GM23248 (cell line): ENCODE measurements around the gene INPPL1. TPM values are rescaled to one million over a fixed set of nuclear protein-coding genes. Genes with fewer than 3 reads are reported as not detected.

Experiments used
- DNase-seq: peaks from one replicate; pipeline ENCODE4 v3.0.0-alpha.2; 2015
- H2AFZ ChIP-seq: fragments of 200-600 bp; sonication (generic); 2 replicates; pipeline ENCODE4 v1.6.1; 2016; ENCODE audit warnings: antibody characterized with exemption
- H3F3A ChIP-seq: fragments of 200-600 bp; sonication (generic); 2 replicates; pipeline ENCODE4 v1.6.1; 2016; ENCODE audit warnings: mild to moderate bottlenecking, antibody characterized with exemption, mixed run types; ENCODE audit not compliant: insufficient read depth
- H3K27ac ChIP-seq: fragments of 200-600 bp; sonication (generic); 2 replicates; pipeline ENCODE4 v1.5.1; 2016; ENCODE audit warnings: mild to moderate bottlenecking
- H3K27me3 ChIP-seq: fragments of 200-600 bp; sonication (generic); replicated peaks from 2 replicates; pipeline ENCODE4 v1.6.1; 2016; ENCODE audit warnings: mild to moderate bottlenecking; ENCODE audit not compliant: insufficient read depth
- H3K36me3 ChIP-seq: fragments of 200-600 bp; sonication (generic); 2 replicates; pipeline ENCODE4 v1.6.1; 2016; ENCODE audit warnings: low read depth, mild to moderate bottlenecking
- H3K4me1 ChIP-seq: fragments of 200-600 bp; sonication (generic); 2 replicates; pipeline ENCODE4 v1.6.1; 2016; ENCODE audit warnings: mild to moderate bottlenecking; ENCODE audit not compliant: insufficient read depth
- H3K4me2 ChIP-seq: fragments of 200-600 bp; sonication (generic); one replicate; pipeline ENCODE4 v1.6.1; 2016; ENCODE audit warnings: mild to moderate bottlenecking; ENCODE audit not compliant: unreplicated experiment
- H3K4me3 ChIP-seq: fragments of 200-600 bp; sonication (generic); 2 replicates; pipeline ENCODE4 v1.5.1; 2016; ENCODE audit warnings: mild to moderate bottlenecking
- H3K79me2 ChIP-seq: fragments of 200-600 bp; sonication (generic); 2 replicates; pipeline ENCODE4 v1.6.1; 2016; ENCODE audit warnings: mild to moderate bottlenecking; ENCODE audit not compliant: insufficient read depth
- H3K9ac ChIP-seq: fragments of 200-600 bp; sonication (generic); 2 replicates; pipeline ENCODE4 v1.6.1; 2016; ENCODE audit warnings: mild to moderate bottlenecking
- H3K9me2 ChIP-seq: fragments of 200-600 bp; sonication (generic); 2 replicates; pipeline ENCODE4 v1.6.1; 2016; ENCODE audit warnings: mixed run types, mild to moderate bottlenecking, moderate library complexity; ENCODE audit not compliant: insufficient read depth
- H3K9me3 ChIP-seq: fragments of 200-600 bp; sonication (generic); one replicate; pipeline ENCODE4 v1.6.1; 2017; ENCODE audit warnings: low read depth
- H4K20me1 ChIP-seq: fragments of 200-600 bp; sonication (generic); 2 replicates; pipeline ENCODE4 v1.6.0; 2016; ENCODE audit not compliant: insufficient read depth
- EZH2 ChIP-seq: fragments of 200-600 bp; sonication (generic); IDR thresholded peaks from 2 replicates; pipeline ENCODE4 v1.6.1; 2018; ENCODE audit warnings: antibody characterized with exemption, mild to moderate bottlenecking; ENCODE audit not compliant: insufficient read depth, poor library complexity, severe bottlenecking
- EZH2phosphoT487 ChIP-seq: fragments of 200-600 bp; sonication (generic); IDR thresholded peaks from 2 replicates; pipeline ENCODE4 v1.6.1; 2018; ENCODE audit warnings: antibody characterized with exemption, moderate library complexity, mild to moderate bottlenecking, low read depth; ENCODE audit not compliant: insufficient read depth
- WGBS, 2 experiments: methylation state at CpG; one replicate each; pipeline ENCODE4 v1.1.6; 2015 to 2017; ENCODE audit warnings: low lambda C conversion rate in 2 of 2, low coverage in 1 of 2; ENCODE audit errors: missing lambda C conversion rate in 2 of 2; 5-methylcytosine and 5-hydroxymethylcytosine counted together
- in situ Hi-C: fragments of 300-500 bp; cut with MboI; formaldehyde crosslinking; loops from 2 replicates; pipeline ENCODE4 v1.15.0; 2020
- polyA plus RNA-seq: library from polyadenylated mRNA; unstranded; fragments of >200 nt; fragmentation: Nextera tagmentation; extraction: Ambion mirVana; gene quantifications from 2 replicates; pipeline ENCODE4 v1.2.1, GENCODE V29; 2016
- total RNA-seq: library from RNA; depleted of rRNA; stranded (reverse); fragments of >200 nt; shearing (Covaris generic); gene quantifications from 2 replicates; pipeline ENCODE4 v1.2.3, GENCODE V29; 2014

INPPL1 gene
- total and polyA plus RNA-seq, 2 experiments from 2014 or later: 28.4 to 68.0 TPM

DNA sequence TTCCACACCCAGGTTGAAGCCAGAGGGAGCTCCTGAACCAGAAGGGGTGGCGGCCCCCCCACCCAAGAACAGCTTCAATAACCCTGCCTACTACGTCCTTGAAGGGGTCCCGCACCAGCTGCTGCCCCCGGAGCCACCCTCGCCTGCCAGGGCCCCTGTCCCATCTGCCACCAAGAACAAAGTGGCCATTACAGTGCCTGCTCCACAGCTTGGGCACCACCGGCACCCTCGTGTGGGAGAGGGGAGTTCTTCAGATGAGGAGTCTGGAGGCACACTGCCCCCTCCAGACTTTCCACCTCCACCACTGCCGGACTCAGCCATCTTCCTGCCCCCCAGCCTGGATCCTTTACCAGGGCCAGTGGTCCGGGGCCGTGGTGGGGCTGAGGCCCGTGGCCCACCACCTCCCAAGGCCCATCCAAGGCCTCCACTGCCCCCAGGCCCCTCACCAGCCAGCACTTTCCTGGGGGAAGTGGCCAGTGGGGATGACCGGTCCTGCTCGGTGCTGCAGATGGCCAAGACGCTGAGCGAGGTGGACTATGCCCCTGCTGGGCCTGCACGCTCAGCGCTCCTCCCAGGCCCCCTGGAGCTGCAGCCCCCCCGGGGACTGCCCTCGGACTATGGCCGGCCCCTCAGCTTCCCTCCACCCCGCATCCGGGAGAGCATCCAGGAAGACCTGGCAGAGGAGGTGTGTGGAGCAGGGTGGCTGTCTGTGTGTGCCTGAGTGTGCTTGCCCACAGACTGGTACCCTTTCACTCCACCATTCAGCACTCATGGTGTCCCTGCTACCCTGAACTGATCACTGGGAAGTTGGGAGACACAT, 12.8 kb downstream of the INPPL1 start:
- no peak overlapping the region for H3K4me2 ChIP-seq
- H2AFZ ChIP-seq: no peak overlapping the region
- no peaks in the 10 kb centered on the region for H3K4me1 ChIP-seq
- no peak overlapping the region for H3K4me3 ChIP-seq
- H3K9me3 ChIP-seq: no peaks in the 10 kb centered on the region
- peaks cover 9% of the 10 kb centered on the region; the same call in 1 of the 2 replicates for H3K36me3 ChIP-seq
- no peaks in the 10 kb centered on the region for H4K20me1 ChIP-seq
- peaks cover 7% of the 10 kb centered on the region; the same call in 1 of the 2 replicates for H3K27me3 ChIP-seq
- no peaks in the 10 kb centered on the region; the same call in 1 of the 2 replicates for H3K79me2 ChIP-seq
- in situ Hi-C loops: no loop called here
- WGBS, 2 experiments: 86 to 87% methylated on average over 18 to 22 of the region's 22 CpGs
- no peak overlapping the region for H3K9ac ChIP-seq
- no peaks in the 10 kb centered on the region for H3K9me2 ChIP-seq
- no peak overlapping the region for H3K27ac ChIP-seq
- H3F3A ChIP-seq: peaks cover 42% of the 10 kb centered on the region
- no peak for DNase-seq
- TF ChIP-seq EZH2phosphoT487: no peak
- no peak for TF ChIP-seq EZH2

DNA sequence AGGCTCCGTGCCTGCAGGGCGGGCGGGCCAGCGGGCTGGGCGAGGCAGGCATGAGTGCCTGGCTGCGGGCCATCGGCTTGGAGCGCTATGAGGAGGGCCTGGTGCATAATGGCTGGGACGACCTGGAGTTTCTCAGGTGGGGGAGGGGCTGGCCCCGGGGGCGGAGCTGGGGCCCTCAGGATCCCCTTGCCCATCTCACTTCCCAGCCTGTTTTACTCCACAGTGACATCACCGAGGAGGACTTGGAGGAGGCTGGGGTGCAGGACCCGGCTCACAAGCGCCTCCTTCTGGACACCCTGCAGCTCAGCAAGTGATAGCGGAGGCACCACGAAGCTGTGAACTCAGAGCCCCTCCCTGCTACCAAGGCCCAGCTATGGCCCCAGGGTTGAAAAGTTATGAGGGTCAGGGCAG, 13.5 kb downstream of the INPPL1 start:
- H3K4me2 ChIP-seq: no peak overlapping the region
- no peak overlapping the region for H3K27ac ChIP-seq
- no peaks in the 10 kb centered on the region for H3K9me3 ChIP-seq
- H2AFZ ChIP-seq: no peak overlapping the region
- peak; percentile 84 for DNase-seq
- peaks cover 40% of the 10 kb centered on the region for H3F3A ChIP-seq
- no peaks in the 10 kb centered on the region for H4K20me1 ChIP-seq
- in situ Hi-C loops: no loop called here
- no peaks in the 10 kb centered on the region for H3K4me1 ChIP-seq
- no peaks in the 10 kb centered on the region; the same call in 1 of the 2 replicates for H3K79me2 ChIP-seq
- WGBS, 2 experiments: 50 to 75% methylated on average over 7 to 16 of the region's 16 CpGs
- TF ChIP-seq EZH2: no peak
- TF ChIP-seq EZH2phosphoT487: no peak
- peaks cover 14% of the 10 kb centered on the region for H3K27me3 ChIP-seq
- H3K9ac ChIP-seq: no peak overlapping the region
- H3K9me2 ChIP-seq: no peaks in the 10 kb centered on the region
- peaks cover 9% of the 10 kb centered on the region; the same call in 1 of the 2 replicates for H3K36me3 ChIP-seq
- H3K4me3 ChIP-seq: no peak overlapping the region

DNA sequence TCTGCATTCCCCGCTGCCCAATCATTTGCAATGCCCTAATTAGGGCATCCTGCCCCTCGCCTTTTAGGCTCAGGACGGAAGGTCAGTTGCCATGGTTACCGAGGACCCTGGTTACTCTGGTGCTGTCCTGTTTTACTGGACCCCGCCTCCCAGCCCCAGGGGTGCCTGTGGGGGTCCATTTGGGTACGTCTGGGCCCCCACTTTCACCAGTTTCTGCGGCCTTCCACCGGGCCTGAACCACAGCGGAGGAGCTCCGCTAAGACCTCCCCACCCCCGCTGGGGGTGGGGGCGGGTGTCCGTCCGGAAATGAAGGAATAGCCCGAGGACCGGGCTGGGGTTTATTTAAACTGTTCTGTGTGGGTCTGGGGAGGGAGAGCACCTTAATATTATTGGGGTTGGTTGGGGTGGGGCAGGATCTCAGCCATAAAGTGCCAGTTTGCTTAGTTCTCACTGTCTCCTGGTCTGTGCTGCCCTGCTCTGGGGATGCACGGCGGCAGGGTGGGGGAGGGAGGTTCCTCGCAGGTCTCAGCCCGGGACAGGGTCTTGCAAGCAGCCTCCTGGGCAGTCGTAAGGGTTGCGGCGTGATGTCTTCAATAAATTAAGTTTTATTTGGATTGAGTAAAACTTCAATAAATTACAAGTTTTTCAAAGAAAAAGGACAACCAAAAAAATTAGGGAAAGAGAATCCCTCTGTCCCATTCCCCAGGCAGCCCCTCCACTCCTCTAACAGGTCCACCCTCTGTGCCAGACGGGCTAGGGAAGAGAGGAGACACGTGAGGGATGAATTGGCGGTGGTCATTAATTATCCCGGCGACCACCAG, 14.1 kb downstream of the INPPL1 start:
- Histone ChIP-seq H3K9me2 (no peaks in the 10 kb centered on the region), H3K27me3 (peaks cover 20% of the 10 kb centered on the region), H3K79me2 (no peaks in the 10 kb centered on the region), H3F3A (peaks cover 33% of the 10 kb centered on the region), H3K9ac (peak overlapping the region; percentile 46; the same call in 1 of the 2 replicates), H3K4me2 (no peak overlapping the region), H4K20me1 (no peaks in the 10 kb centered on the region), H3K9me3 (no peaks in the 10 kb centered on the region), H3K4me3 (no peak overlapping the region), H2AFZ (no peak overlapping the region), H3K27ac (no peak overlapping the region), H3K4me1 (no peaks in the 10 kb centered on the region), H3K36me3 (peaks cover 9% of the 10 kb centered on the region; the same call in 1 of the 2 replicates)
- in situ Hi-C loops: no loop called here
- TF ChIP-seq EZH2 (no peak), EZH2phosphoT487 (no peak)
- DNase-seq: no peak
- 80 to 82% methylated on average over 21 to 28 of the region's 28 CpGs for WGBS, 2 experiments

DNA sequence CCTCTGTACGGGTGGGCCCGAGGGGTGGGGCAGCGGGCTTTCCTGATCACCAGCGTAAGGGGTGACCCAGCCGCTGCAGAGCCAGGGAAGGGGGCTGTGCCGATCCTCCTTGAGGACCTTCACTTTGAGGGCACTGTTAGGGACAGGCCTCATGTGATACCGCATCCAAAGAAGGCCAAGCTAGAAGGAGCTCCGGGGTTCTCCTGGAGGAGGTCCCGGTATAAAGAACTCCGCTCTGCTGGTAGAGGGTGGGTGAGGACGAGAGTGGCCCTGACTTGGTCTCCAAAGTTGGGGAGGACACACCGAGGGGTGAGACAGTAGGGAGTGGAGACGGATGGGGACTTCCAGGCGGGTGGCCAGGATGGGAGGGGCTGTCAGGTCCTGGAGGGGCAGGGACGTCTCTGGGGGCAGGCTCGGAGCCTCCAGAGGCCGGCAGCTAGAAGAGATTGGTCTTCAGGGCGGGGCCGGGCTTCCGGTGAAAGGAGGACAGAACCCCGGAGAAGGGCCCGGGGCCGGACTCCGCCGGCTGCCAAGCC, 14.8 kb downstream of the INPPL1 start:
- Histone ChIP-seq H3K27me3 (peaks cover 24% of the 10 kb centered on the region), H3K9me2 (no peaks in the 10 kb centered on the region), H4K20me1 (no peaks in the 10 kb centered on the region), H3K4me1 (no peaks in the 10 kb centered on the region), H3K27ac (no peak overlapping the region), H3K9ac (peak overlapping the region; percentile 46), H3K79me2 (no peaks in the 10 kb centered on the region), H3K9me3 (no peaks in the 10 kb centered on the region), H3F3A (peaks cover 27% of the 10 kb centered on the region), H3K36me3 (peaks cover 9% of the 10 kb centered on the region; the same call in 1 of the 2 replicates), H3K4me2 (peak overlapping the region; percentile 73), H3K4me3 (peak overlapping the region; percentile 52), H2AFZ (0 out of 2 replicates have a peak overlapping the region, but pooled peaks have one; percentile 15)
- in situ Hi-C loops: no loop called here
- WGBS, 2 experiments: 6 to 16% methylated on average over 15 to 24 of the region's 25 CpGs
- peak; percentile 75 for DNase-seq
- TF ChIP-seq EZH2 (no peak), EZH2phosphoT487 (no peak)
